Duodenal mucosa (tissue), 2 donors: ENCODE results near the gene TGM2.

ENCODE experiments used
- H3K27ac ChIP-seq: one replicate; pipeline ENCODE4 v1.7.0; 2013; ENCODE audit warnings: low read depth, low read length
- H3K27me3 ChIP-seq, 2 donors: one replicate each; pipeline ENCODE4 v1.7.0; 2013; ENCODE audit warnings: low read length in 2 of 2, control low read depth in 1 of 2; ENCODE audit not compliant: insufficient read depth in 2 of 2, control insufficient read depth in 1 of 2
- H3K36me3 ChIP-seq, 2 donors: one replicate each; pipeline ENCODE4 v1.7.0; 2013; ENCODE audit warnings: low read length in 2 of 2, control low read depth in 1 of 2; ENCODE audit not compliant: insufficient read depth in 2 of 2, control insufficient read depth in 1 of 2
- H3K4me1 ChIP-seq, 2 donors: one replicate each; pipeline ENCODE4 v1.7.0; 2013; ENCODE audit warnings: low read length in 2 of 2, control low read depth in 1 of 2; ENCODE audit not compliant: insufficient read depth in 2 of 2, control insufficient read depth in 1 of 2
- H3K4me3 ChIP-seq, 2 donors: one replicate each; pipeline ENCODE4 v1.7.0; 2013; ENCODE audit warnings: low read length in 2 of 2, low read depth in 1 of 2
- H3K9ac ChIP-seq, 2 donors: one replicate each; pipeline ENCODE4 v1.7.0; 2013; ENCODE audit warnings: low read length in 2 of 2, low read depth in 1 of 2
- H3K9me3 ChIP-seq, 2 donors: one replicate each; pipeline ENCODE4 v1.7.0; 2013; ENCODE audit warnings: low read length in 2 of 2, control low read depth in 1 of 2; ENCODE audit not compliant: control insufficient read depth in 1 of 2

TGM2 gene

GRCh38 chr20:38165089-38165965 lies at the start of gene TGM2:
Gene TGM2, minus strand, starts transcription at chr20:38165270. Its CDS starts 72 bp downstream, at chr20:38165198.
- Histone ChIP-seq H3K27ac (no peak within 1 kb of the TSS), H3K27me3 (no peaks in the 10 kb centered on the region), H3K9ac (peak within 1 kb of the TSS; percentile 59 to 65), H3K4me1 (peaks cover 24 to 32% of the 10 kb centered on the region in 2 donors), H3K36me3 (peaks cover 2 to 3% of the 10 kb centered on the region in 2 donors), H3K9me3 (no peaks in the 10 kb centered on the region), H3K4me3 (peak within 1 kb of the TSS; percentile 67 to 77)

- H3K27me3 ChIP-seq, result no peaks in the 10 kb centered on the region
- H3K9me3 ChIP-seq, result no peaks in the 10 kb centered on the region
- H3K4me1 ChIP-seq, result no peaks in the 10 kb centered on the region
- H3K27ac ChIP-seq, result no peak overlapping the region
- H3K36me3 ChIP-seq, result no peaks in the 10 kb centered on the region
- H3K9ac ChIP-seq, result no peak overlapping the region
- H3K4me3 ChIP-seq, result no peak overlapping the region
Observed at GRCh38 chr20:38214256-38215193, 49.5 kb upstream of the TGM2 start.

GRCh38 chr20:38213607-38213940 lies 48.5 kb upstream of the TGM2 start:
- no peaks in the 10 kb centered on the region for H3K9me3 ChIP-seq
- H3K4me1 ChIP-seq, result no peaks in the 10 kb centered on the region
- no peak overlapping the region for H3K9ac ChIP-seq
- no peak overlapping the region for H3K27ac ChIP-seq
- no peaks in the 10 kb centered on the region for H3K36me3 ChIP-seq
- no peak overlapping the region for H3K4me3 ChIP-seq
- no peaks in the 10 kb centered on the region for H3K27me3 ChIP-seq

GRCh38 chr20:38212806-38213606 lies 47.9 kb upstream of the TGM2 start:
- Histone ChIP-seq H3K9me3 (no peaks in the 10 kb centered on the region), H3K4me1 (no peaks in the 10 kb centered on the region), H3K27ac (no peak overlapping the region), H3K4me3 (no peak overlapping the region), H3K36me3 (no peaks in the 10 kb centered on the region), H3K27me3 (no peaks in the 10 kb centered on the region), H3K9ac (no peak overlapping the region)

- no peak overlapping the region for H3K4me3 ChIP-seq
- no peaks in the 10 kb centered on the region for H3K36me3 ChIP-seq
- no peaks in the 10 kb centered on the region for H3K4me1 ChIP-seq
- H3K27ac ChIP-seq, result no peak overlapping the region
- no peaks in the 10 kb centered on the region for H3K9me3 ChIP-seq
- no peaks in the 10 kb centered on the region for H3K27me3 ChIP-seq
- H3K9ac ChIP-seq, result no peak overlapping the region
Observed at GRCh38 chr20:38211200-38212097, 46.4 kb upstream of the TGM2 start.

GRCh38 chr20:38210741-38211140 lies 45.7 kb upstream of the TGM2 start:
- no peak overlapping the region for H3K4me3 ChIP-seq
- H3K27ac ChIP-seq, result no peak overlapping the region
- H3K36me3 ChIP-seq, result no peaks in the 10 kb centered on the region
- H3K4me1 ChIP-seq, result no peaks in the 10 kb centered on the region
- H3K9me3 ChIP-seq, result no peaks in the 10 kb centered on the region
- H3K9ac ChIP-seq, result no peak overlapping the region
- no peaks in the 10 kb centered on the region for H3K27me3 ChIP-seq

- no peak overlapping the region for H3K9ac ChIP-seq
- H3K4me1 ChIP-seq, result no peaks in the 10 kb centered on the region
- no peak overlapping the region for H3K4me3 ChIP-seq
- H3K36me3 ChIP-seq, result no peaks in the 10 kb centered on the region
- no peaks in the 10 kb centered on the region for H3K27me3 ChIP-seq
- H3K27ac ChIP-seq, result no peak overlapping the region
- no peaks in the 10 kb centered on the region for H3K9me3 ChIP-seq
Observed at GRCh38 chr20:38209736-38210405, 44.8 kb upstream of the TGM2 start.

GRCh38 chr20:38209054-38209675 lies 44.1 kb upstream of the TGM2 start:
- Histone ChIP-seq H3K9me3 (no peaks in the 10 kb centered on the region), H3K9ac (no peak overlapping the region), H3K4me1 (no peaks in the 10 kb centered on the region), H3K36me3 (no peaks in the 10 kb centered on the region), H3K27me3 (no peaks in the 10 kb centered on the region), H3K27ac (no peak overlapping the region), H3K4me3 (no peak overlapping the region)
